NCI-H1436 treated with DMSO at 0.1 percent for 48 hours (cell line): ENCODE measurements around the gene GJB2.

Experiments
- DNase-seq: peaks from one replicate; lab custom pipeline; 2025; lab: John Stamatoyannopoulos, UW

GJB2 gene

GRCh38 chr13:20141238-20142022 lies 51.3 kb downstream of the GJB2 start:
- DNase-seq: no peak

- no peak for DNase-seq
Observed at GRCh38 chr13:20140487-20140886, 52.3 kb downstream of the GJB2 start.

- no peak for DNase-seq
Observed at GRCh38 chr13:20137875-20138274, 54.9 kb downstream of the GJB2 start.
